Stomach (tissue), 9 donors: Measurements from ENCODE around the gene ZNF587B. TPM values are rescaled to one million over a fixed set of nuclear protein-coding genes. Genes with fewer than 3 reads are reported as not detected.

Source experiments
- DNase-seq, 2 donors: peaks; one replicate each; pipeline versions ENCODE4 v3.0.0 to v3.0.0-alpha.2; 2013 to 2019
- H3K27ac ChIP-seq, 5 donors: fragments of 200-600 bp in 4 of 5; sonication (generic) in 4 of 5; one replicate each; pipeline ENCODE4 v1.5.1; 2013 to 2019; ENCODE audit warnings: mild to moderate bottlenecking in 1 of 5, moderate library complexity in 1 of 5
- H3K27me3 ChIP-seq, 3 donors: fragments of 200-600 bp; sonication (generic); one replicate each; pipeline ENCODE4 v1.5.1; 2017 to 2019; ENCODE audit warnings: mixed run types in 1 of 3
- H3K36me3 ChIP-seq, 4 donors: fragments of 200-600 bp; sonication (generic); 1 replicate in 3 of 4; 2 replicates in 1 of 4; pipeline ENCODE4 v1.5.1; 2016 to 2019
- H3K4me1 ChIP-seq, 4 donors: fragments of 200-600 bp; sonication (generic); one replicate each; pipeline ENCODE4 v1.5.1; 2016 to 2019
- H3K4me3 ChIP-seq, 4 donors: fragments of 200-600 bp; sonication (generic) in 3 of 4; one replicate each; pipeline ENCODE4 v1.5.1; 2016 to 2019; ENCODE audit warnings: mild to moderate bottlenecking in 1 of 4
- H3K9me3 ChIP-seq, 4 donors: fragments of 200-600 bp; sonication (generic); one replicate each; pipeline ENCODE4 v1.5.1; 2016 to 2019
- EP300 ChIP-seq: sonication (generic); formaldehyde crosslinking; IDR thresholded peaks from one replicate; pipeline ENCODE4 v1.6.1; 2017; ENCODE audit warnings: antibody characterized with exemption
- POLR2A ChIP-seq, 4 donors: fragments of 450-650 bp; IDR thresholded peaks; one replicate each; pipeline ENCODE4 v1.6.1; 2016; ENCODE audit warnings: antibody characterized with exemption in 4 of 4, control low read depth in 2 of 4, mild to moderate bottlenecking in 1 of 4, moderate library complexity in 1 of 4
- POLR2AphosphoS5 ChIP-seq, 3 donors: sonication (generic); formaldehyde crosslinking; IDR thresholded peaks; one replicate each; pipeline ENCODE4 v1.6.1; 2016; ENCODE audit warnings: antibody characterized with exemption in 3 of 3
- WGBS, 5 donors: extraction: QIAGEN DNeasy Blood & Tissue Kit in 3 of 5; methylation state at CpG; one replicate each; pipeline versions ENCODE4 v1.1.5 to v1.1.7; 2013 to 2018; 5-methylcytosine and 5-hydroxymethylcytosine counted together
- intact Hi-C: fragments of 100-400 bp; cut with DNase I; formaldehyde crosslinking; loops from one replicate; pipeline ENCODE4 v1.15.1; 2023; ENCODE audit warnings: low total_unique reads
- polyA plus RNA-seq, 3 donors: library from polyadenylated mRNA; stranded (reverse); fragments of 200-250 nt; gene quantifications; one replicate each; pipeline ENCODE4 v1.2.3, GENCODE V29; 2013
- total RNA-seq, 5 donors: library from RNA; depleted of rRNA; stranded (reverse); fragments of >200 nt; gene quantifications; one replicate each; pipeline versions ENCODE4 v1.1.0 to v1.2.3, GENCODE V29; 2014 to 2016
- TF ChIP-seq, protein P1 (sequence below), 7 experiments: fragments of 450-650 bp in 4 of 7; fragments of 200-600 bp in 3 of 7; sonication (generic) in 3 of 7; IDR thresholded peaks; one replicate each; pipeline ENCODE4 v1.5.1; 2016 to 2019; ENCODE audit warnings: antibody characterized with exemption in 7 of 7, control low read depth in 2 of 7, mild to moderate bottlenecking in 1 of 7
- donor health status: healthy with polysubstance abuse.
- donor health status: Bipolar disorder and iron deficiency.
- donor health status: healthy.

The ZNF587B gene
- total and polyA plus RNA-seq, 8 donors, result 3.0 to 60.6 (median 10.4) TPM; not detected in 1

DNA sequence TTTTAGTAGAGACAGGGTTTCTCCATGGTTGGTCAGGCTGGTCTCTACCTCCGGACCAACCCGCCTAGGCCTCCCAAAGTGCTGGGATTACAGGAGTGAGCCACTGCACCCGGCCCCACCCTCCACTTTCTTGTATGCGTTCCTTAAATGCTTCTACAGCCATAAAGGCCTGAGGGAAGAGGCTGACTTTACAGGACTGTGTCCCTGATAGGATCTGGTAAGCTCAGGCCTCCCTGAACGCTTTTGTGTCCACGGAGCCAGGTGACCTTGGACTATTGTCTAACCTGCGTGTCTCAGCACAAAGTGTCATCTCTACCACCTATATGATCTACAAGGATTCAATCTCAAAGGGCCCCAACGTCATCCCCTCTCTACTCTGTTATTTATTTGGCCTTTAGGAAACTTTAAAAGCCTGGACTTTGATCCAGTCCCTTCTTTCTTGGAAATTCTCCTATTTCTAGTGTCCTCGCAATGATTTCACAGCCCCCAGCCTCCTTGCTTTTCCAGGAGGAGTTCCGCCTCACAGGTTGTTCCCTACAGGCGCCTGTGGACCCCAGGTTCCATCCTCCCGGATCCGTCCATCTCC is 16.1 kb upstream of the ZNF587B start:
- DNase-seq, result peak in 1 of 2 donors; percentile 48
- Histone ChIP-seq H3K27ac (peak overlapping the region; percentile 87 to 96 (median 93)), H3K27me3 (no peaks in the 10 kb centered on the region), H3K36me3 (peaks cover 16 to 36% (median 33%) of the 10 kb centered on the region in 4 donors), H3K4me3 (peak overlapping the region; percentile 71 to 93 (median 82)), H3K4me1 (peaks cover 23 to 63% (median 46%) of the 10 kb centered on the region in 4 donors), H3K9me3 (no peaks in the 10 kb centered on the region)
- no peak for TF ChIP-seq POLR2AphosphoS5 (IDR thresholded peaks at IDR 0.05)
- TF ChIP-seq POLR2A (IDR thresholded peaks at IDR 0.05), result no peak
- TF ChIP-seq EP300, result no peak
- TF ChIP-seq, protein P1, sequence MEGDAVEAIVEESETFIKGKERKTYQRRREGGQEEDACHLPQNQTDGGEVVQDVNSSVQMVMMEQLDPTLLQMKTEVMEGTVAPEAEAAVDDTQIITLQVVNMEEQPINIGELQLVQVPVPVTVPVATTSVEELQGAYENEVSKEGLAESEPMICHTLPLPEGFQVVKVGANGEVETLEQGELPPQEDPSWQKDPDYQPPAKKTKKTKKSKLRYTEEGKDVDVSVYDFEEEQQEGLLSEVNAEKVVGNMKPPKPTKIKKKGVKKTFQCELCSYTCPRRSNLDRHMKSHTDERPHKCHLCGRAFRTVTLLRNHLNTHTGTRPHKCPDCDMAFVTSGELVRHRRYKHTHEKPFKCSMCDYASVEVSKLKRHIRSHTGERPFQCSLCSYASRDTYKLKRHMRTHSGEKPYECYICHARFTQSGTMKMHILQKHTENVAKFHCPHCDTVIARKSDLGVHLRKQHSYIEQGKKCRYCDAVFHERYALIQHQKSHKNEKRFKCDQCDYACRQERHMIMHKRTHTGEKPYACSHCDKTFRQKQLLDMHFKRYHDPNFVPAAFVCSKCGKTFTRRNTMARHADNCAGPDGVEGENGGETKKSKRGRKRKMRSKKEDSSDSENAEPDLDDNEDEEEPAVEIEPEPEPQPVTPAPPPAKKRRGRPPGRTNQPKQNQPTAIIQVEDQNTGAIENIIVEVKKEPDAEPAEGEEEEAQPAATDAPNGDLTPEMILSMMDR (IDR thresholded peaks at IDR 0.05), result no peak
- 11 to 24% (median 18%) methylated on average over 13 of the region's 13 CpGs for WGBS, 5 donors
- intact Hi-C loops, result no loop called here

GRCh38 chr19:57814505-57815246 is 15.4 kb upstream of the ZNF587B start, which contains the start of gene ZNF552:
TSS of gene ZNF552 (minus strand) at chr19:57814913. CDS start at chr19:57814743, 170 bp downstream.
- Histone ChIP-seq H3K9me3 (no peaks in the 10 kb centered on the region), H3K27ac (peak within 1 kb of the TSS; percentile 87 to 96 (median 93)), H3K27me3 (no peaks in the 10 kb centered on the region), H3K4me3 (peak within 1 kb of the TSS; percentile 71 to 93 (median 82)), H3K4me1 (peaks cover 22 to 60% (median 45%) of the 10 kb centered on the region in 4 donors), H3K36me3 (peaks cover 13 to 29% (median 26%) of the 10 kb centered on the region in 4 donors)
- TF ChIP-seq, protein P1 (IDR thresholded peaks at IDR 0.05), result no peak
- peak in 2 of 4 donors; percentile 64 to 95 for TF ChIP-seq POLR2A (IDR thresholded peaks at IDR 0.05)
- TF ChIP-seq POLR2AphosphoS5 (IDR thresholded peaks at IDR 0.05), result peak; percentile 61 to 99 (median 97)
- no peak for TF ChIP-seq EP300
- whole genome bisulfite sequencing, 5 donors, result 0 to 1% (median 1%) methylated on average over 36 to 50 of the region's 50 CpGs
- intact Hi-C loops, result no loop called here
- DNase-seq, result peak; percentile 92 to 98

DNA sequence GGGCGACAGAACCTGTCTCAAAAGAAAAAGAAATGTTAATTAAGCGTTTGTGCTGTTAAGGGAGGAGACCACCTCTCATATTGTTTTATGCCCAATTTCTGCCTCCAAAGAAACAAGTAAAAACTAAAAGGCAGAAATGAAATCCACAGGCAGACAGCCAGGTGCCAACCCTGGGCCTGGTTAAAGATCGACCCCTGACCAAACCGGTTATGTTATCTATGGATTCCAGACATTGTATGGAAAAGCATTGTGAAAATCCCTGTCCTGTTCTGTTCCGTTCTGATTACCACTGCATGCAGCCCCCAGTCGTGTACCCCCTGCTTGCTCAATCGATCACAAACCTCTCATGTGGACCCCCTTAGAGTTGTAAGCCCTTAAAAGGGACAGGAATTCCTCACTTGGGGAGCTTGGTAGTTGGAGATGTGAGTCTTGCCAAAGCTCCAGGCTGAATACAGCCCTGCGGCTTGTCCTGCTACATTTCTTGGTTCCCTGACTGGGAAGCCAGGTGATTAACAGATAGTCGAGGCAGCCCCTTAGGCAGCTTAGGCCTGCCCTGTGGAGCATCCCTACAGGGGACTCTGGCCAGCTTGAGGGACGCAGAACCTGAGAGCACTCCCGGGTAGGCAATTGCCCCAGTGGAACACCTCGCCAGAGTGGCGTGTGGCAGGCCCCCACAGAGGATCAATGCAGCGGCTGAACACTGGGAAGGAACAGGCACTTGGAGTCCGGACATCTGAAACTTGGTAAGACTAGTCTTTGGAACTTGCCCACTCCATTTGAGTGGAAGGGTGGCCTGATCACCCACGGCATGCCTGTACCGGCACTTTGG is 14.6 kb upstream of the ZNF587B start:
- no peaks in the 10 kb centered on the region for H3K9me3 ChIP-seq
- intact Hi-C loops, result no loop called here
- H3K27ac ChIP-seq, result peak overlapping the region; percentile 83 to 93 (median 89)
- peaks cover 18 to 57% (median 43%) of the 10 kb centered on the region in 4 donors for H3K4me1 ChIP-seq
- DNase-seq, result peak; percentile 56 to 75
- H3K27me3 ChIP-seq, result no peaks in the 10 kb centered on the region
- H3K36me3 ChIP-seq, result peaks cover 5 to 21% (median 18%) of the 10 kb centered on the region in 4 donors
- TF ChIP-seq POLR2AphosphoS5 (IDR thresholded peaks at IDR 0.05) (no peak), EP300 (no peak), POLR2A (IDR thresholded peaks at IDR 0.05) (no peak)
- TF ChIP-seq, protein P1 (IDR thresholded peaks at IDR 0.05), result no peak
- WGBS, 5 donors, result 42 to 63% (median 56%) methylated on average over 9 to 17 of the region's 17 CpGs
- H3K4me3 ChIP-seq, result peak overlapping the region; percentile 71 to 93 (median 82)

DNA sequence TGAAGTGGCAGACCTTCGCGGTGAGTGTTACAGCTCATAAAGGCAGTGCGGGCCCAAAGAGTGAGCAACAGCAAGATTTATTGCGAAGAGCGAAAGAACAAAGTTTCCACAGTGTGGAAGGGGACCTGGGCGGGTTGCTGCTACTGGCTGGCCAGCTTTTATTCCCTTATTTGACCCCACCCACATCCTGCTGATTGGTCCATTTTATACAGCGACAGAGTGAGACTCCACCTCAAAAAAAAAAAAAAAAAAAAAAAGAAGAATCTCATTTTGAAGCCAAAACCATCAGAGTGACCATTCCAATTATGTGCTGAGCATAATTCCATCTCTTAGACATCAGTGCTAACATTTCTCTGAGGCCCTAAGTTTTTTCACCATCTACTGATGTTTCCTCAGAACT is 13.4 kb upstream of the ZNF587B start:
- Histone ChIP-seq H3K4me3 (no peak overlapping the region), H3K4me1 (peaks cover 24 to 58% (median 45%) of the 10 kb centered on the region in 4 donors), H3K36me3 (peaks cover 3 to 16% (median 12%) of the 10 kb centered on the region in 4 donors), H3K9me3 (no peaks in the 10 kb centered on the region), H3K27ac (peak overlapping the region in 2 of 5 donors; percentile 89 to 93), H3K27me3 (no peaks in the 10 kb centered on the region)
- intact Hi-C loops, result no loop called here
- TF ChIP-seq POLR2A (IDR thresholded peaks at IDR 0.05), result no peak
- TF ChIP-seq POLR2AphosphoS5 (IDR thresholded peaks at IDR 0.05), result no peak
- no peak for DNase-seq
- 85 to 94% (median 87%) methylated on average over 7 of the region's 7 CpGs for WGBS, 5 donors
